Medulla oblongata (tissue), 1 donor: ENCODE results near the gene TRIP12.
"Not testable (repeated sequence)": the region's sequence is repeated elsewhere in the genome, so short reads cannot be mapped to it uniquely, and the experiment has no call there.

Source experiments
- DNase-seq: peaks from one replicate; pipeline ENCODE4 v3.0.0-alpha.2; 2015; ENCODE audit errors: extremely low spot score

TRIP12 gene

GRCh38 chr2:229768235-229768634 is 153.6 kb downstream of the TRIP12 start:
- no peak for DNase-seq

DNA sequence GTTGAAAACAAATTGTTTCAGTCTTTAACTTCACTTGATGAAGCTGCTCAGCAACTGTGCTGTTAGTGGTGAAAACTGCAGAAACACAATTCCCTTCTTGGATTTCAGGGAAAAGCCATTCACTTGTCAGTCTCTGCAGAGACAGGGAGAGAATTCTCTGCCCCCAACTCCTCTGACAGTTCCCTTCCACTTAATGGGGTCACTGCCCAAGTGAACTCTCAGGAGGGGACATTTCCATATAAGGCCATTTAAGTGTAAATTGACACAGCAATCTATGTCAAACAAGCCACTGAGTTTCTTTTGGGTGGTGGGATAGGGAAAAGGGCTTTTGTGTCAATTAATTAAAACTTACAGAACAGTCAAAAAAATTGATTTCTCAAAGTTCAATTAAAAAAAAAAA is 156.1 kb downstream of the TRIP12 start:
- DNase-seq = no peak

DNA sequence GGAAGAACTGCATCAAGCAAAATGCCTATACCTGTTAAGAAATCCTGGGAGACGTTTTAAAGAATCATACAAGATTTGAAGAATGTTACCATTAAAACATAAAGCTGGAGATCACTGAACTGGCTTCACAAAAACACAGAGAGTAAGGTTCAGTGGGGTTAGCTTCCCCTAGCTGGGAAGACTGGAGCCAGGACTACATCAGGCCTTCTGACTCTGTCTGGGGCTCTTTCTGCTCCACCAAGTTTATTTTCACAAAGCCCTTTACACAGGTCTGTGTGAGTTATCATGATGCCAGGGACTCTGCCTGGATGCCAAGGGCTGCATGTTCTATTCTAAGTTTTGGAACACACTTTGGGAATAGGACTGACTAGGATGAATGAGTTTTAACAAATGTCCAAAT is 160.1 kb downstream of the TRIP12 start:
- DNase-seq = no peak

DNA sequence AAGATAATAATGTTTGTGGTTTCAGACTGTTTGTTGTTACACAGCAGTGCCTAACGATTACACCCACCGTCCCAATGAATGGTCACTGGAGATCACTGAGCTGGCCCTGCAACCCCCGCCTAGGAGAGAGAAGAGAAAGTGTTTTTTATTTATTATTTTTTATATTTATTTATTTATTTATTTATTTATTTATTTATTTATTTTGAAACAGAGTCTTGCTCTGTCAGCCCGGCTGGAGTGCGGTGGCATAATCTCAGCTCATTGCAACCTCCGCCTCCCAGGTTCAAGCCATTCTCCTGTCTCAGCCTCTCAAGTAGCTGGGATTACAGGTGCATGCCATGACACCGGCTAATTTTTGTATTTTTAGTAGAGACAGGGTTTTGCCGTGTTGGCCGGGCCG is 164.3 kb downstream of the TRIP12 start:
- DNase-seq = not testable (repeated sequence)

DNA sequence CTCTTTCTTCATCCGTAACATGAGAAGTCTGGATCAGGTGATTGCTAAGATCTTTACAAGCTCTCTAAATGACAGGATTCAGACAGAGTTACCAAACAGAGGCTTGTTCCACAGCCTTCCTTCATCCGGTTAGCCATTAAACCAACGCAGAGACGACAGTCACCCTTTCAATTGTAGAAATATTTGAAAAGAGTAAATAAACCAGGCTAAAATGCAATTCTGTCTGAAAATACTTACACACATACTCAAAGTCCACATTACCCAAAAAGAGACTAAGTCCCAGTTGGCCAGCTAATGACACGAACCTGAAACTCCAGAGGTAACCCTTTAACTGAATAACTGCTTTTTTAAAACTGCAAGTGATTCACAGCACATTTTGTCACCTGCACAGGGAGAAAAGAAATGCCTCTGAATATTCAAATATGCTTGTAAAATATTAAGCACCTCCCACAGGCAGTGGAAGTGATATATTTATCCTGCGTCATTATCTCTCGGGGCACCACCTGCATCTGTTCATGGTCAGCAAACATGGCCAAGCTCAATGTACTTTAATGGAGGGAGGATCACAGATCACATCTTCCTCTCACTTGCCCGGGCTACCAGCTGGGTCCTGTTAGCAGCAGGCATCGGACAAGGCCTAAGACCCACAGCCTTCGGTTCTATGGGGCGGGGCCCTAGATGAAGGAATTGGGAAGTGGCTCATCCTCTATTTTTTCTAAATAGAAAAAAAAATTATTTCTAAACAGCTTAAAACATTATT is 168.7 kb downstream of the TRIP12 start:
- DNase-seq = no peak

GRCh38 chr2:229749779-229750178 is 172.0 kb downstream of the TRIP12 start:
- no peak for DNase-seq

DNA sequence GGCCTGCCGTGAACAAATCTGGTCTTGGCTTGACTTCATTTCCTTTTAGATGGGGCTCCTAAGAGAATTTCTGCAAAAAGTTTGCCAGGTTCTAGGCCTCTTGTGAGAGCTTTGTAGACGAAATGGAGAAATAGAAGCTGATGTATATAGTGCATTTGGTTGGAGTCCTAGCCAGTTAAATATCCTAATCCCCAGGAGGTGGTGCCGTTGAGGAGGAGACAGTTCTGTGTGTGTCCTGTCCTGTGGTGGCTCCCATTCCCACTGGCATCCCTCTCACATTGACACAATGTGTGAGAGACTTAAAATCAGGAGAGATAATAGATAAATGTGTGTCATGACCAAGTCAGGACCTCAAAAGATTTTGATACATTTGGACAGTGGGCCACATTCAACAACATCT is 172.9 kb downstream of the TRIP12 start:
- DNase-seq = no peak

DNA sequence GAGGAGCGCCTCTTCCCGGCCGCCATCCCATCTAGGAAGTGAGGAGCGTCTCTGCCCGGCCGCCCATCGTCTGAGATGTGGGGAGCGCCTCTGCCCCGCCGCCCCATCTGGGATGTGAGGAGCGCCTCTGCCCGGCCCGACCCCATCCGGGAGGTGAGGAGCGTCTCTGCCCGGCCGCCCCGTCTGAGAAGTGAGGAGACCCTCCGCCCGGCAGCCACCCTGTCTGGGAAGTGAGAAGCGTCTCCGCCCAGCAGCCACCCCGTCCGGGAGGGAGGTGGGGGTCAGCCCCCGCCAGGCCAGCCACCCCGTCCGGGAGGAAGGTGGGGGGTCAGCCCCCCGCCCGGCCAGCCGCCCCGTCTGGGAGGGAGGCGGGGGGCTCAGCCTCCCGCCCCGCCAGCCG is 179.1 kb downstream of the TRIP12 start:
- DNase-seq = not testable (repeated sequence)

DNA sequence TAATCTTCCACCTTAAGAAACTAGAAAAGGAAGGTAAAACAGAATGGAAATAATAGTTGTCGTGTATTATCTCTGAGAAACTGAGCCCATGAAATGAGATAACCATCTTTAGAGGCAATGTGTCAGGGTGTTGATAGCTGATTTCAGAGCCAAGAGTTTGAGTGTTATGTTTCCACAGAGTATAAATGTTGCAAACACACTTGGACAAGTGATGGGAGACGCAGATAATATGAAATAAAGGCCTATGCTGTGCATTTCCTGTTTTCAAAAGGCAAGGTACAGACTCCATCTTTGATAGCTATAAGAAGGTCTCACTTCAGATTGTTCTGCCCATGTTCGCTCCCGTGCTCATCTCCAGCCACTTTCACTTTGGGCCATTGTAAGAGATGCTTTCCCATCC is 181.5 kb downstream of the TRIP12 start:
- DNase-seq = no peak

GRCh38 chr2:229738024-229738625 is 183.7 kb downstream of the TRIP12 start:
- no peak for DNase-seq

- DNase-seq = no peak
These were observed 187.4 kb downstream of the TRIP12 start for GRCh38 chr2:229734410-229734809.

DNA sequence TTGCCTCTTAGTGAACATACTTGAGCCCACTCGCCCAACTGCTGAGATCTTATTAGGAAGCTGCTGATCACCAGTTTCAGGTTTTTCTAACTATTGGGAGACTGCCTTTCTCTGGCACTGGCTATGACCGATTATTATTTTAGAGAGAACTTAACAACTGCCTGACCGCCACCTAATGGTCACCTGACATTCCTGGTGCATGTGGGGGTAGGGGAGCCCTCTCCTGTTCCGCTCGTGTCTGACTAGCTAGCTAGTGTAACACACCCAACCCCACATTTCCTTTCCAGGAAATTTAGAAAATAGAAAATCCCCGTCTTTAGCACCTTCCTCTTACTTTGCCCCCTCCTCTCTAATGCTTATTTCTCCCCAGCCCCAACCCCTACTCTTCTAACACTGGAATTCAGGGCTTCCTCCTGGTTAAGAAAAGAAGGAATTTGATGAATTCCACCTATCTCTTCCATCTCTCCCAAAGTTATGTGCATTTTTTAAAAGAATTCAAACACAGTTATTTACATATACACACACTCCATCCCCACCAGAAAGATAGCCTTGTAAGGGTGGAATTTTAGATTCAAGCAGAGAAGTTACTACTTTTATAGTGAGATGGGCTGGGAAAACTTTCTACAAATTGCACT is 188.1 kb downstream of the TRIP12 start:
- no peak for DNase-seq

- DNase-seq = no peak
These were observed 188.9 kb downstream of the TRIP12 start for GRCh38 chr2:229732897-229733296.

DNA sequence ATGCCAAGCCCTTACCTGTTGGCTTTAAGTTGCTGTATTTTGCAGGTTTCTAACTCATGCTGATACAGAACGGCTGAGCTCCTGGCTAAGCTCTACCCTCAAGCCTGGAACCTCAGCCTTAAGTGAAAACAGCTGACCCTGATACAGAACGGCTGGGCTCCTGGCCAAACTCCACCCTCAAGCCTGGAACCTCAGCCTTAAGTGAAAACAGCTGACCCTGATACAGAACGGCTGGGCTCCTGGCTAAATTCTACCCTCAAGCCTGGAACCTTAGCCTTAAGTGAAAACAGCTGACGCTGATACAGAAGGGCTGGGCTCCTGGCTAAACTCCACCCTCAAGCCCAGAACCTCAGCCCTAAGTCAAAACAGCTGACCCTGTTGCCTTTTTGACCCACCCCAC is 189.9 kb downstream of the TRIP12 start:
- no peak for DNase-seq

GRCh38 chr2:229731363-229731762 is 190.4 kb downstream of the TRIP12 start:
- DNase-seq = no peak

DNA sequence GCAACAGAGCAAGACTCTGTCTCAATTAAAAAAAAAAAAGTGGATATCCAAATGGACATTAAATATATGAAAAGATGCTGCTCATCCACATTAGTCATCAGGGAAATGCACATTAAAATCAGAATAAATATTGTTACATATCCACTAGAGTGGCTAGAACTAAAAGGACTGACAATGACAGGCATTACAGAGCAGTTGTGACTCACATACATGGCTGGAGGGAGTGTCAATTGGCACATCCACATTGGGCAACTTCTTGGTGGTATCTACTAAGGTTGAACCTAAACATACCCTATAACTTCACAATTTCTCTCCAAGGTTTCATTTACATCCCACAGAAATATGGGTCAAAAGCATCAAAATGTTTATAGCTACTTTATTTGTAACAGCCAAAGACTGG is 193.4 kb downstream of the TRIP12 start:
- no peak for DNase-seq

GRCh38 chr2:229726643-229727042 is 195.2 kb downstream of the TRIP12 start:
- DNase-seq = no peak

DNA sequence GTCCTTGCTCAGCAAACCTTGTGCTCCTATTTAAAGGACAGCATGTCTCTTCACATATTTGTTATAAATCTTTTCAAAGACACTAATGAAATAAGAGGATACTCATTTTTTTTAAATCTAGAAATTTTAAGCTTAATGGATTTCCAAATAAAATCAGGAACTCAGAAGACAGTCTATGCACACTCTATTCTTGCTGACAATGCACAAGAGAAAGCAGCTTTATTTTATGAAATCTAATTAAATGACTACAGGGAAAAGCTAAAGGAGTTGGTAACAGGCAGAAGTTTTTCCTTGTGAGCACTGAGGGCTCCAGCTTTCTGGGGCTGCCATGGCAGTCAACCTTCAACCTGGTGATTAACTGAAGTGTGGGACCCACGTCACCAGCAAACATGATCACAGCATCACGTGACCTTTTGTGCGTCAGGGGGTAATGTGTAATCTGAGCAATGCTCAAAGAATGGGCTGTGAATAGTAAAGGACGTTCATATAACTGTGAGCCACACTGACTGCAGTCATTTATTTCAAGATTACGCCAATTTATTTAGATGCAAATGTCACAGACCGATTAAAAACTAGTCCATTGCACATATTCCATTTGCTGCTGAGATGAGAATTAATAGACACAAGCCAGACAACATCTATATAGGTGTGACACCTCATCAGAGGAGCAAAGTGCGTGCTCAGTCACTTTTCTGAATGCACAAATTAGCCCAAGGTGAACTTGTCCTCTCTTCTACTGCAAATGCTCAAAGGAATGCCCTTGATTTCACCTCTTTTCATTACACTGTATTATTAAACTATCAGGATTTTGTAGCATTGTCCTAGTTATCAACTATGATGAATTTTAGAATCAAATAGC is 195.9 kb downstream of the TRIP12 start:
- DNase-seq = no peak

GRCh38 chr2:229723192-229723591 is 198.6 kb downstream of the TRIP12 start:
- not testable (repeated sequence) for DNase-seq

DNA sequence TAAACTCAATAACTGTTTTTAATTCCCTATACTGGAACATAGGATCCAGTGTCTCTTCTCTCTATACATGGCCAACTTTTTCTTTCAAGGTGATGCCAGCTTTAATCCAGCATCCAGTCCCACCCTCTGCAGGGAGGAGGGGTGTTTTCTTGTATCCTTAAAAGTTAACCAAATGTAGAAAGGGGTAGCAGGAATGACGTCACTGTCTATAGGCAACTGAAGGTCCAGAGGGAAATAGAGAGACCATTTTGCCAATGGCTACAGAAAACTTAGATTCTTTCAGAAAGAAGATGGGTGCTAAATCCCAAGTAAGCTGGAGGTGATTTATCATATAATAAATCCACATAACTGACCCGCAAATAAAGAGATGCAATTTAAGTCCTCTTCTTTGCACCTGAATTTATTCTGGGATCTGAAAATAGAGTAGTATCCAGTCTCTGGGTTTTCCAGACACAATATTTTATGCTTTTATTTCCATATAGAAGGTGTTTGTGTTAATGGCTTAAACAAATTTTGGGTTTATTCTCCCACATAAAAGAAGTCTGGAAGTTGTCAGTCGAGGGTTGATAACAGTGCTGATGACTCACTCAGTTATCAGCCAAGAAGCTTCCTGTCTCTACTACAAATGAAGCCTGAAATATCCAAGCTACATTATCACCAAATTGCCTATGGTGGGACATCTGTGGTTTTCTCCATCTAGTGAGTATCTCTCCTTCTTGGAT is 201.7 kb downstream of the TRIP12 start:
- DNase-seq = no peak

- no peak for DNase-seq
These were observed 203.8 kb downstream of the TRIP12 start for GRCh38 chr2:229718057-229718456.
